Glutamatergic neuron (in vitro differentiated cells): Measurements from ENCODE around the gene CACFD1. TPM values are rescaled to one million over a fixed set of nuclear protein-coding genes. Genes with fewer than 3 reads are reported as not detected.

Source experiments
- DNase-seq: peaks from one replicate; pipeline ENCODE4 v3.0.0; 2022
- H3K27ac Mint-ChIP-seq: one replicate; pipeline ENCODE4 v1.8.0; 2020; ENCODE audit warnings: mild to moderate bottlenecking, mixed read lengths, inconsistent platforms; ENCODE audit not compliant: unreplicated experiment
- H3K27me3 Mint-ChIP-seq: one replicate; pipeline ENCODE4 v1.8.0; 2020; ENCODE audit warnings: mild to moderate bottlenecking, moderate library complexity, mixed read lengths, inconsistent platforms; ENCODE audit not compliant: unreplicated experiment
- H3K36me3 Mint-ChIP-seq: one replicate; pipeline ENCODE4 v1.8.0; 2020; ENCODE audit warnings: mild to moderate bottlenecking, mixed read lengths, inconsistent platforms; ENCODE audit not compliant: unreplicated experiment
- H3K4me1 Mint-ChIP-seq: one replicate; pipeline ENCODE4 v1.8.0; 2020; ENCODE audit warnings: mild to moderate bottlenecking, low read depth, mixed read lengths, inconsistent platforms; ENCODE audit not compliant: unreplicated experiment
- H3K4me3 Mint-ChIP-seq: one replicate; pipeline ENCODE4 v1.8.0; 2020; ENCODE audit warnings: mild to moderate bottlenecking, mixed read lengths, inconsistent platforms; ENCODE audit not compliant: unreplicated experiment
- H3K9me3 Mint-ChIP-seq: one replicate; pipeline ENCODE4 v1.8.0; 2020; ENCODE audit warnings: mild to moderate bottlenecking, moderate library complexity, mixed read lengths, inconsistent platforms; ENCODE audit not compliant: unreplicated experiment
- total RNA-seq: library from RNA; stranded (reverse); fragmentation: NEBNext Ultra II Directional; extraction: Animal tissue kit (Norgen Biotek cat#: 25700); gene quantifications from one replicate; pipeline ENCODE4 v1.2.1, GENCODE V29; 2021; ENCODE audit not compliant: unreplicated experiment
- TF ChIP-seq, protein P1 (sequence below): fragments of 200-600 bp; sonication (generic); IDR thresholded peaks from one replicate; pipeline ENCODE4 v1.5.0; 2021; ENCODE audit not compliant: partially characterized antibody, unreplicated experiment

CACFD1 gene
- total RNA-seq, 1 donor from 2014 or later = 45.4 TPM

DNA sequence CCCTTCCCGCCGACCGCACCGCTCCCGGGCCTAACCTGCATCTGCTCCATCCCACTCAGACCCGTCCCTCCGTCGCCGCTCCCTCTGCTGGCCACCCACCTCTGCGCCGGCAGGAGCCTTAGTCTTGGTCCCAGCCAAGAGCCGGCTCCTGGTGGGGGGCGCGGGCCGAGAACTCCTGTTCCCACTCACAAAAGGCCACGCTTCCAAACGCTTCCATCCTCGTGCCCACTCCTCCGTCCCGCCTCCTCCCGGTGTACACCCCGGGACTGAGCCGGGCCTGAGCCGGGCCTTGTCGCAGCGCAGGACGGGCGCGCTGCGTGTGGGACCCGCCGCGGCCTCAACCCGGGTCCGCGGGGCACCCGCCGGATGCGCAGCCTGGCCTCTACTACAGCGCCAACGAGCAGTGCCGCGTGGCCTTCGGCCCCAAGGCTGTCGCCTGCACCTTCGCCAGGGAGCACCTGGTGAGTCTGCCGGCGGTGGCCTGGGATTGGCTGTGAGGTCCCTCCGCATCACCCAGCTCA, 30.1 kb upstream of the CACFD1 start:
- peaks cover 7% of the 10 kb centered on the region for H3K36me3 Mint-ChIP-seq
- peaks cover 4% of the 10 kb centered on the region for H3K9me3 Mint-ChIP-seq
- H3K27ac Mint-ChIP-seq = no peak overlapping the region
- TF ChIP-seq, protein P1, sequence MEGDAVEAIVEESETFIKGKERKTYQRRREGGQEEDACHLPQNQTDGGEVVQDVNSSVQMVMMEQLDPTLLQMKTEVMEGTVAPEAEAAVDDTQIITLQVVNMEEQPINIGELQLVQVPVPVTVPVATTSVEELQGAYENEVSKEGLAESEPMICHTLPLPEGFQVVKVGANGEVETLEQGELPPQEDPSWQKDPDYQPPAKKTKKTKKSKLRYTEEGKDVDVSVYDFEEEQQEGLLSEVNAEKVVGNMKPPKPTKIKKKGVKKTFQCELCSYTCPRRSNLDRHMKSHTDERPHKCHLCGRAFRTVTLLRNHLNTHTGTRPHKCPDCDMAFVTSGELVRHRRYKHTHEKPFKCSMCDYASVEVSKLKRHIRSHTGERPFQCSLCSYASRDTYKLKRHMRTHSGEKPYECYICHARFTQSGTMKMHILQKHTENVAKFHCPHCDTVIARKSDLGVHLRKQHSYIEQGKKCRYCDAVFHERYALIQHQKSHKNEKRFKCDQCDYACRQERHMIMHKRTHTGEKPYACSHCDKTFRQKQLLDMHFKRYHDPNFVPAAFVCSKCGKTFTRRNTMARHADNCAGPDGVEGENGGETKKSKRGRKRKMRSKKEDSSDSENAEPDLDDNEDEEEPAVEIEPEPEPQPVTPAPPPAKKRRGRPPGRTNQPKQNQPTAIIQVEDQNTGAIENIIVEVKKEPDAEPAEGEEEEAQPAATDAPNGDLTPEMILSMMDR = peak; percentile 27
- no peak overlapping the region for H3K4me3 Mint-ChIP-seq
- peaks cover under 1% of the 10 kb centered on the region for H3K27me3 Mint-ChIP-seq
- peaks cover 2% of the 10 kb centered on the region for H3K4me1 Mint-ChIP-seq
- peak; percentile 89 for DNase-seq

DNA sequence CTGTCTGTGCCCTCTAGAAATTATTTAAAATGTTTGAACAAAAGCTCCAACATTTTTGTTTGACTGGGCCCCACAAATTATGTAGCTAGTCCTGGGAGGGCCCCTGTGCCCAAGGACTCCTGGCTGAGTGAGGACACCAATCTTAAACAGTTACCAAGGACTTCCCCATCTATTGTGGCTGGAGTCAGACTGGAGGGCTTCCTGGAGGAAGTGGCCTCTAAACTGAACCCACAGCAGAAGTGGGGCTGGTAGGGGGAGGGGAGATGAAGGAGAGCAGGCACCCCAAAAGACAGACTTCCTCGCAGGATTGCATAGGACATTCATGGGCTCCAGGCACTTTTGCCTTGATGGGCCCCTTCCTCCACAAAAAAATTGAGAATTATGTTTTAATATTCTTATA, 29.5 kb upstream of the CACFD1 start:
- no peak for DNase-seq
- Mint-ChIP-seq H3K9me3 (peaks cover 4% of the 10 kb centered on the region), H3K27ac (no peak overlapping the region), H3K36me3 (peaks cover 10% of the 10 kb centered on the region), H3K4me1 (peaks cover 2% of the 10 kb centered on the region), H3K4me3 (no peak overlapping the region), H3K27me3 (peaks cover 2% of the 10 kb centered on the region)
- TF ChIP-seq, protein P1 = no peak

DNA sequence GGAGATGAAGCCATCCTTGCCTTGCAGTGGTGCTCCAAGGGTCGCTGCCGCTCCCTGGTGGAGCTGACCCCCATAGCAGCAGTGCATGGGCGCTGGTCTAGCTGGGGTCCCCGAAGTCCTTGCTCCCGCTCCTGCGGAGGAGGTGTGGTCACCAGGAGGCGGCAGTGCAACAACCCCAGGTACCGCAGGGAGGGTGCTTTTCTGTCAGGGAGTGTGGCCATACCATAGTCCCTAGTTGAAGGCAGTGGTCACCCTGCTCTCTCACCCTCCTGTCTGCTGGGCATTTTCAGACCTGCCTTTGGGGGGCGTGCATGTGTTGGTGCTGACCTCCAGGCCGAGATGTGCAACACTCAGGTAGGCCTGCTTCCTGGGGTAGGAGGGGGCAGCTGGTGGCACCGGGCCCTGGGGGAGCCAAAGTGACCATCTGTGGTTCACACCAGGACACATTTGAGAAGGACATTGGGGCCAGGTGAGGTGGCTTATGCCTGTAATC, 26.4 kb upstream of the CACFD1 start:
- Mint-ChIP-seq H3K27me3 (peaks cover 2% of the 10 kb centered on the region), H3K9me3 (no peaks in the 10 kb centered on the region), H3K4me1 (no peaks in the 10 kb centered on the region), H3K27ac (no peak overlapping the region), H3K4me3 (no peak overlapping the region), H3K36me3 (peaks cover 4% of the 10 kb centered on the region)
- DNase-seq = no peak
- TF ChIP-seq, protein P1 = no peak

DNA sequence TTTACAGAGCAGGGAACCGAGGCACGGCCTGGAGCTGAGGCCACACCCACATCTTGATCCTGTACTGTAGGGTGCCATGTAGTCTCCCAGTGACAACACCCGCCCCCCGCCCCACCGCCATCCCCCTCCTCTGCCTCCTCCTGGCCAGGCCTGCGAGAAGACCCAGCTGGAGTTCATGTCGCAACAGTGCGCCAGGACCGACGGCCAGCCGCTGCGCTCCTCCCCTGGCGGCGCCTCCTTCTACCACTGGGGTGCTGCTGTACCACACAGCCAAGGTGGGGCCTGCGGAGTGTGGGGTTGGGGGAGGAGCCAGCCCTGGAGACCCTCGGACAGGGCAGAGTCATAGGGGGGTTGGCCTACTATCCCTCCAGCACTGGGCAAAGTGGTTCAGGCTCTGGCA, 23.1 kb upstream of the CACFD1 start:
- no peak for DNase-seq
- no peaks in the 10 kb centered on the region for H3K9me3 Mint-ChIP-seq
- H3K27ac Mint-ChIP-seq = no peak overlapping the region
- TF ChIP-seq, protein P1 = no peak
- H3K4me1 Mint-ChIP-seq = peaks cover 1% of the 10 kb centered on the region
- H3K4me3 Mint-ChIP-seq = no peak overlapping the region
- peaks cover 12% of the 10 kb centered on the region for H3K27me3 Mint-ChIP-seq
- peaks cover 4% of the 10 kb centered on the region for H3K36me3 Mint-ChIP-seq

DNA sequence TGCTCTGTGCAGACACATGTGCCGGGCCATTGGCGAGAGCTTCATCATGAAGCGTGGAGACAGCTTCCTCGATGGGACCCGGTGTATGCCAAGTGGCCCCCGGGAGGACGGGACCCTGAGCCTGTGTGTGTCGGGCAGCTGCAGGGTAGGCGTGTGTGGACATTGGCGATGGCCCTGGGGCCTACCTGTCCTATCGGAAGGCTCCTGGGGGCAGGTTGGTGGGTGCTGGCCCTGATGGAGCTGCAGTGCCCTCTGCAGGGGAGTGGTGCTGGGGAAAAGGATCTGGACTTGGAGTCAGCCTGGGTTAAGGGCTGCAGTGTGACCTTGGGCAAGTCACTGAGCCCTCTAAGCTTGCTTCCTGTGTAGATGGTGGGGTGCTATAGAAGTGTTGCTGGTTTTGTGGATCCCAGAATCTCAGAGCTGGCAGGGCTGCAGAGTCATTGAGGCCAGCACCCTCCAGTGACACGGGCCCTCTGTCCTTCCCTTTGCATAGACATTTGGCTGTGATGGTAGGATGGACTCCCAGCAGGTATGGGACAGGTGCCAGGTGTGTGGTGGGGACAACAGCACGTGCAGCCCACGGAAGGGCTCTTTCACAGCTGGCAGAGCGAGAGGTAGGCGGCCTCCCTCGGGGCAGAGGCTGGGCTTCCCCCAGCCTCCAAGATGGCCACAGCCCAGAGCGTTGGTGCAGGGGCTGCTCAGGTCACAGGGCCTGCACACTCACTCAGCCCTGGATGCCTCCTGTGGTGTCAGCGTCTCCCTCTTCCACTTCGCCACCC, 21.8 kb upstream of the CACFD1 start:
- Mint-ChIP-seq H3K4me3 (no peak overlapping the region), H3K4me1 (peaks cover 3% of the 10 kb centered on the region), H3K9me3 (no peaks in the 10 kb centered on the region), H3K27ac (no peak overlapping the region), H3K36me3 (peaks cover 4% of the 10 kb centered on the region), H3K27me3 (peaks cover 12% of the 10 kb centered on the region)
- DNase-seq = no peak
- TF ChIP-seq, protein P1 = no peak
